ENCODE results near the gene SHISA5. TPM values are rescaled to one million over a fixed set of nuclear protein-coding genes. Genes with fewer than 3 reads are reported as not detected.
A peak's percentile ranks its signal among the peaks of the same experiment; 100 is the strongest.

The SHISA5 gene
- total RNA-seq, 4 donors from 2014 or later: 78.4 to 145 (median 93.9) TPM

- Histone ChIP-seq H3K4me3 (peak overlapping the region; percentile 74 to 87 (median 80)), H3K4me1 (peaks cover 0 to 87% (median 43%) of the 10 kb centered on the region in 4 donors), H3K27me3 (no peaks in the 10 kb centered on the region), H3K36me3 (peaks cover 0 to 17% (median 4%) of the 10 kb centered on the region in 3 donors), H3K27ac (peak overlapping the region; percentile 95 to 98 (median 96)), H3K9me3 (no peaks in the 10 kb centered on the region)
- DNase-seq (ENCODE audit: low spot score in 2 of 2): no peak
- TF ChIP-seq CTCF (IDR thresholded peaks at IDR 0.05) (peak in 2 of 5 experiments; percentile 19 to 25), EP300 (IDR thresholded peaks at IDR 0.05) (no peak), POLR2A (IDR thresholded peaks at IDR 0.05) (peak in 1 of 2 donors; percentile 19)
- 0 to 1% methylated on average over 21 to 22 of the region's 86 CpGs for WGBS, 2 donors
Observed at GRCh38 chr3:48429317-48429959, 74.5 kb downstream of the SHISA5 start.

GRCh38 chr3:48428572-48429316 is 75.2 kb downstream of the SHISA5 start:
- Histone ChIP-seq H3K27ac (peak overlapping the region; percentile 95 to 98 (median 96)), H3K9me3 (no peaks in the 10 kb centered on the region), H3K4me3 (peak overlapping the region; percentile 74 to 87 (median 80)), H3K27me3 (no peaks in the 10 kb centered on the region), H3K4me1 (peaks cover 0 to 87% (median 44%) of the 10 kb centered on the region in 4 donors), H3K36me3 (peaks cover 0 to 19% (median 4%) of the 10 kb centered on the region in 3 donors)
- peak in 1 of 2 donors; percentile 57 for DNase-seq (ENCODE audit: low spot score in 2 of 2)
- peak in 1 of 2 donors; percentile 69 for TF ChIP-seq EP300 (IDR thresholded peaks at IDR 0.05)
- TF ChIP-seq CTCF (IDR thresholded peaks at IDR 0.05): no peak
- TF ChIP-seq POLR2A (IDR thresholded peaks at IDR 0.05): peak; percentile 46 to 76
- 5 to 20% methylated on average over 7 to 33 of the region's 60 CpGs for WGBS, 2 donors

GRCh38 chr3:48428088-48428571 is 75.8 kb downstream of the SHISA5 start:
- 79 to 81% methylated on average over 4 to 7 of the region's 7 CpGs for WGBS, 2 donors
- H3K4me3 ChIP-seq: peak overlapping the region; percentile 74 to 87 (median 80)
- H3K4me1 ChIP-seq: peaks cover 0 to 89% (median 44%) of the 10 kb centered on the region in 4 donors
- TF ChIP-seq CTCF (IDR thresholded peaks at IDR 0.05) (no peak), POLR2A (IDR thresholded peaks at IDR 0.05) (no peak), EP300 (IDR thresholded peaks at IDR 0.05) (no peak)
- H3K9me3 ChIP-seq: no peaks in the 10 kb centered on the region
- peak overlapping the region; percentile 95 to 98 (median 96) for H3K27ac ChIP-seq
- no peak for DNase-seq (ENCODE audit: low spot score in 2 of 2)
- no peaks in the 10 kb centered on the region for H3K27me3 ChIP-seq
- H3K36me3 ChIP-seq: peaks cover 0 to 21% (median 7%) of the 10 kb centered on the region in 3 donors

- peaks cover 0 to 21% (median 3%) of the 10 kb centered on the region in 3 donors for H3K36me3 ChIP-seq
- DNase-seq (ENCODE audit: low spot score in 2 of 2): no peak
- no peaks in the 10 kb centered on the region for H3K27me3 ChIP-seq
- H3K27ac ChIP-seq: peak overlapping the region; percentile 95 to 98 (median 96)
- 56 to 60% methylated on average over 9 of the region's 9 CpGs for WGBS, 2 donors
- TF ChIP-seq POLR2A (IDR thresholded peaks at IDR 0.05) (no peak), EP300 (IDR thresholded peaks at IDR 0.05) (no peak), CTCF (IDR thresholded peaks at IDR 0.05) (no peak)
- no peaks in the 10 kb centered on the region for H3K9me3 ChIP-seq
- H3K4me1 ChIP-seq: peaks cover 0 to 89% (median 41%) of the 10 kb centered on the region in 4 donors
- H3K4me3 ChIP-seq: peak overlapping the region in 3 of 4 donors; percentile 27 to 78 (median 74)
Observed at GRCh38 chr3:48427630-48427962, 76.4 kb downstream of the SHISA5 start.

All from tibial nerve (tissue), 4 donors.